Trophoblast cell (in vitro differentiated cells and primary cell): Measurements from ENCODE around the gene SRBD1.
A peak's percentile ranks its signal among the peaks of the same experiment; 100 is the strongest.

Source experiments
- DNase-seq, 2 donors: peaks; one replicate each; pipeline ENCODE4 v3.0.0-alpha.2; 2016
- H2AFZ ChIP-seq: 2 replicates; pipeline ENCODE4 v1.6.1; 2013; ENCODE audit warnings: low read length, moderate library complexity, mild to moderate bottlenecking; ENCODE audit not compliant: insufficient read depth, poor library complexity
- H2AK5ac ChIP-seq: 2 replicates; pipeline ENCODE4 v1.6.1; 2013; ENCODE audit warnings: mild to moderate bottlenecking, low read length
- H2BK120ac ChIP-seq: 2 replicates; pipeline ENCODE4 v1.6.1; 2013; ENCODE audit warnings: low read length, mild to moderate bottlenecking, moderate library complexity; ENCODE audit not compliant: insufficient read depth, poor library complexity
- H2BK12ac ChIP-seq: 2 replicates; pipeline ENCODE4 v1.6.1; 2013; ENCODE audit warnings: mild to moderate bottlenecking, low read length, moderate library complexity
- H2BK5ac ChIP-seq: 2 replicates; pipeline ENCODE4 v1.6.1; 2013; ENCODE audit warnings: low read length, low read depth, moderate library complexity, mild to moderate bottlenecking; ENCODE audit not compliant: poor library complexity
- H3K14ac ChIP-seq: 2 replicates; pipeline ENCODE4 v1.6.1; 2013; ENCODE audit warnings: mild to moderate bottlenecking, low read length
- H3K18ac ChIP-seq: 2 replicates; pipeline ENCODE4 v1.6.1; 2013; ENCODE audit warnings: mild to moderate bottlenecking, low read length
- H3K23ac ChIP-seq: 2 replicates; pipeline ENCODE4 v1.6.1; 2013; ENCODE audit warnings: low read length
- H3K27ac ChIP-seq: 2 replicates; pipeline ENCODE4 v1.5.1; 2013; ENCODE audit warnings: low read depth, mild to moderate bottlenecking, inconsistent platforms, low read length, moderate library complexity
- H3K27me3 ChIP-seq: 2 replicates; pipeline ENCODE4 v1.6.1; 2013; ENCODE audit warnings: inconsistent platforms, mild to moderate bottlenecking, low read length, moderate library complexity; ENCODE audit not compliant: insufficient read depth
- H3K36me3 ChIP-seq, 2 experiments: 1 replicate in 1 of 2; 2 replicates in 1 of 2; pipeline ENCODE4 v1.6.1; 2013; ENCODE audit warnings: low read length in 2 of 2, mild to moderate bottlenecking in 2 of 2, moderate library complexity in 1 of 2; ENCODE audit not compliant: insufficient read depth in 2 of 2, control insufficient read depth in 1 of 2
- H3K4ac ChIP-seq: 2 replicates; pipeline ENCODE4 v1.6.1; 2013; ENCODE audit warnings: low read depth, mild to moderate bottlenecking, low read length, moderate library complexity
- H3K4me1 ChIP-seq, 2 experiments: 1 replicate in 1 of 2; 2 replicates in 1 of 2; pipeline ENCODE4 v1.6.1; 2013; ENCODE audit warnings: low read length in 2 of 2, mild to moderate bottlenecking in 2 of 2, moderate library complexity in 1 of 2; ENCODE audit not compliant: insufficient read depth in 2 of 2, control insufficient read depth in 1 of 2
- H3K4me2 ChIP-seq: 2 replicates; pipeline ENCODE4 v1.6.1; 2013; ENCODE audit warnings: inconsistent platforms, mild to moderate bottlenecking, low read length, moderate library complexity
- H3K4me3 ChIP-seq: 2 replicates; pipeline ENCODE4 v1.5.1; 2013; ENCODE audit warnings: mild to moderate bottlenecking, low read depth, low read length, inconsistent platforms
- H3K79me1 ChIP-seq: one replicate; pipeline ENCODE4 v1.6.1; 2013; ENCODE audit warnings: low read length
- H3K79me2 ChIP-seq: 2 replicates; pipeline ENCODE4 v1.6.1; 2013; ENCODE audit warnings: low read length, mild to moderate bottlenecking; ENCODE audit not compliant: control insufficient read depth, insufficient read depth, poor library complexity
- H3K9ac ChIP-seq: 2 replicates; pipeline ENCODE4 v1.6.1; 2013; ENCODE audit warnings: mild to moderate bottlenecking, low read length
- H3K9me3 ChIP-seq: 2 replicates; pipeline ENCODE4 v1.6.1; 2013; ENCODE audit warnings: low read depth, mild to moderate bottlenecking, control low read depth, inconsistent platforms, low read length; ENCODE audit not compliant: insufficient read depth
- H4K12ac ChIP-seq: 2 replicates; pipeline ENCODE4 v1.6.1; 2013; ENCODE audit warnings: low read depth, mild to moderate bottlenecking, low read length, moderate library complexity
- H4K8ac ChIP-seq: 2 replicates; pipeline ENCODE4 v1.6.1; 2013; ENCODE audit warnings: low read depth, mild to moderate bottlenecking, low read length, moderate library complexity
- H4K91ac ChIP-seq: one replicate; pipeline ENCODE4 v1.6.1; 2013; ENCODE audit warnings: low read depth, mild to moderate bottlenecking, low read length, moderate library complexity
- WGBS: extraction: QIAGEN DNeasy Blood & Tissue Kit; methylation state at CpG from one replicate; pipeline ENCODE4 v1.1.7; 2013; ENCODE audit warnings: missing lambda C conversion rate; ENCODE audit not compliant: insufficient read length, insufficient coverage; ENCODE audit errors: extremely low coverage; 5-methylcytosine and 5-hydroxymethylcytosine counted together

Gene SRBD1

DNA sequence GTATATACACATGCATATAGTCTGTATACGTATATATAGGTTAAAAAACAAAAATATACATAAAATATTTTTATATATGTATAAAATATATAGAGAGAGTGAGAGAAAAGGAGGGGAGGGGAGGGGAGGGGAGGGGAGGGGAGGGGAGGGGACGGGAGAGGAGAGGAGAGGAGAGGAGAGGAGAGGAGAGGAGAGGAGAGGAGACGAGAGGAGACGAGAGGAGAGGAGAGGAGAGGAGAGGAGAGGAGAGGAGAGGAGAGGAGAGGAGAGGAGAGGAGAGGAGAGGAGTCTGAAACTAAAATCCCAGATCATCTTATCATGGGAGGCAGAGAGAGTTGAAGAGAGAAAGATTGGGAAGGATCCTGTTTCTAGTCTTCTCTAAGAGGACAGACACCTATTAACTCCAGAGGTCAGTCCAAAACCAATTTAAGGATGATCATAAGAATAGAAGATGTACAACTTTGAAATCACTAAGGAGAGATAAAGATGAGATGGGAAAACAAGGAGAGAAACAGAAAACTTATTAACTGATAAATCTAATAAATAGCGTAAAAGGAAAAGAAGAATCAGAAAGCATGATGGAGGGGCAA lies 195.4 kb downstream of the SRBD1 start:
- no peak overlapping the region for H2AFZ ChIP-seq
- H3K4me1 ChIP-seq, result no peaks in the 10 kb centered on the region
- no peak overlapping the region for H3K4me3 ChIP-seq
- no peaks in the 10 kb centered on the region for H3K79me2 ChIP-seq
- H4K12ac ChIP-seq, result no peak overlapping the region
- no peaks in the 10 kb centered on the region for H3K36me3 ChIP-seq
- H3K27me3 ChIP-seq, result no peaks in the 10 kb centered on the region
- H3K4me2 ChIP-seq, result no peak overlapping the region
- WGBS, result no CpG with 5 or more reads among the region's 5 CpGs
- H3K14ac ChIP-seq, result no peak overlapping the region
- H4K91ac ChIP-seq, result no peak overlapping the region
- H3K23ac ChIP-seq, result no peak overlapping the region
- no peak overlapping the region for H3K9ac ChIP-seq
- no peak for DNase-seq
- no peaks in the 10 kb centered on the region for H3K79me1 ChIP-seq
- H3K9me3 ChIP-seq, result no peaks in the 10 kb centered on the region
- H2AK5ac ChIP-seq, result no peak overlapping the region
- no peak overlapping the region for H2BK120ac ChIP-seq
- no peak overlapping the region for H3K18ac ChIP-seq
- no peak overlapping the region for H2BK12ac ChIP-seq
- no peak overlapping the region for H3K27ac ChIP-seq
- no peak overlapping the region for H2BK5ac ChIP-seq
- H4K8ac ChIP-seq, result no peak overlapping the region
- no peak overlapping the region for H3K4ac ChIP-seq

GRCh38 chr2:45412754-45413379 lies 198.2 kb downstream of the SRBD1 start:
- Histone ChIP-seq H3K79me2 (no peaks in the 10 kb centered on the region), H2BK5ac (no peak overlapping the region), H3K4me3 (no peak overlapping the region), H3K79me1 (no peaks in the 10 kb centered on the region), H3K23ac (no peak overlapping the region), H4K8ac (no peak overlapping the region), H2BK12ac (no peak overlapping the region), H3K18ac (no peak overlapping the region), H4K91ac (no peak overlapping the region), H3K4me2 (no peak overlapping the region), H4K12ac (no peak overlapping the region), H2AFZ (no peak overlapping the region), H2AK5ac (no peak overlapping the region), H3K4me1 (no peaks in the 10 kb centered on the region), H2BK120ac (no peak overlapping the region), H3K27me3 (no peaks in the 10 kb centered on the region), H3K9me3 (no peaks in the 10 kb centered on the region), H3K36me3 (peaks cover 0 to 2% of the 10 kb centered on the region in 2 experiments), H3K9ac (no peak overlapping the region), H3K4ac (no peak overlapping the region), H3K14ac (no peak overlapping the region), H3K27ac (no peak overlapping the region)
- DNase-seq, result peak in 1 of 2 donors; percentile 11
- WGBS, result no CpG with 5 or more reads among the region's 2 CpGs

GRCh38 chr2:45409677-45410076 lies 201.4 kb downstream of the SRBD1 start:
- Histone ChIP-seq H3K9me3 (no peaks in the 10 kb centered on the region), H3K18ac (no peak overlapping the region), H2AFZ (no peak overlapping the region), H3K9ac (no peak overlapping the region), H3K36me3 (peaks cover 0 to 2% of the 10 kb centered on the region in 2 experiments), H3K79me2 (no peaks in the 10 kb centered on the region), H3K4me3 (no peak overlapping the region), H2BK120ac (no peak overlapping the region), H2BK5ac (no peak overlapping the region), H3K23ac (no peak overlapping the region), H4K8ac (no peak overlapping the region), H3K4me1 (no peaks in the 10 kb centered on the region), H4K91ac (no peak overlapping the region), H3K27me3 (no peaks in the 10 kb centered on the region), H3K79me1 (no peaks in the 10 kb centered on the region), H3K27ac (no peak overlapping the region), H3K4me2 (no peak overlapping the region), H4K12ac (no peak overlapping the region), H3K4ac (no peak overlapping the region), H2BK12ac (no peak overlapping the region), H2AK5ac (no peak overlapping the region), H3K14ac (no peak overlapping the region)
- no peak for DNase-seq
- no CpG with 5 or more reads among the region's 1 CpG for WGBS

GRCh38 chr2:45406621-45407020 lies 204.4 kb downstream of the SRBD1 start:
- Histone ChIP-seq H2AFZ (no peak overlapping the region), H4K8ac (no peak overlapping the region), H3K79me2 (no peaks in the 10 kb centered on the region), H3K18ac (no peak overlapping the region), H3K36me3 (peaks cover 0 to 2% of the 10 kb centered on the region in 2 experiments), H2BK5ac (no peak overlapping the region), H3K4me2 (no peak overlapping the region), H3K27me3 (no peaks in the 10 kb centered on the region), H2AK5ac (no peak overlapping the region), H3K27ac (no peak overlapping the region), H4K91ac (no peak overlapping the region), H3K79me1 (no peaks in the 10 kb centered on the region), H3K4ac (no peak overlapping the region), H3K4me1 (no peaks in the 10 kb centered on the region), H3K14ac (no peak overlapping the region), H3K4me3 (no peak overlapping the region), H2BK12ac (no peak overlapping the region), H4K12ac (no peak overlapping the region), H3K9ac (no peak overlapping the region), H2BK120ac (no peak overlapping the region), H3K23ac (no peak overlapping the region), H3K9me3 (no peaks in the 10 kb centered on the region)
- no CpG with 5 or more reads among the region's 2 CpGs for WGBS
- DNase-seq, result no peak
